Activated CD8-positive, alpha-beta memory T cell treated with anti-CD3 and anti-CD28 coated beads, Interleukin-2, amount 50 U/mL, for 48 hours (primary cell): Measurements from ENCODE around the gene ATP6AP2.

Experiments
- DNase-seq: peaks from one replicate; pipeline ENCODE4 v3.0.0-alpha.2; 2020

ATP6AP2 gene

GRCh38 chrX:40646489-40647306 is 65.9 kb downstream of the ATP6AP2 start:
- DNase-seq = peak; percentile 58

GRCh38 chrX:40647307-40648197 is 66.8 kb downstream of the ATP6AP2 start, which contains the start of gene CXorf38:
Gene CXorf38, minus strand, starts transcription at chrX:40647561. Its CDS starts 41 bp downstream, at chrX:40647520.
- DNase-seq = peak; percentile 92

DNA sequence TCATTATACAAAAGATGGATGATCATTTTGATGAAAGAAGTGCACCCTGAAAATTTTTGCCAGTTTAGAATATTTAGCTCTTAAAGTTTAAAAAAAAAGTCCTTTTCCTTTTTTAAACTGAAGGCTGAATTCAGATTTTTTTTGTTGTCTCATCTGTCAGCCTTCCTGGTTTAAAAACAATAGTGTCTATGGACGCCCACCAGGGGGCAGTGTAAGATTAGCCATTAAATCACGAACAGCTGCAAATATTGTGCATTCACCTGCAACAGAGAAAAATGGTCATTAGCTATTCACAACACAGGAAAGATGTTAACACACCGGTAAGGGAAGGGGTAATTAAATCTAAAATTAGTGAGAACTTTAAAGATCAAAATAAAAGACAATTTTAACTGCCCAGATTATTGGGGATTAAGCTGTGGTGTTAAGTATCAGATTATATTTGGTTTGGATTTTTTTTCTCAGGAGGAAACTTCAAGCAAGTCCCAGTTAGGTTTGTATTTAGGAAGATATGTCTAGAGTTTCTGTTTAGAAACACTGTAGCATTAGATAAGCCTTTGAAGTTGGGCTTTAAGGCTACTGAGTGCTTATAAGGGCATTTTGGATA is 71.0 kb downstream of the ATP6AP2 start:
- peak; percentile 70 for DNase-seq

GRCh38 chrX:40652664-40653063 is 71.9 kb downstream of the ATP6AP2 start:
- no peak for DNase-seq

- no peak for DNase-seq
These were observed 72.8 kb downstream of the ATP6AP2 start for GRCh38 chrX:40653535-40653934.
